ENCODE results near the gene BPIFB6.

DNA sequence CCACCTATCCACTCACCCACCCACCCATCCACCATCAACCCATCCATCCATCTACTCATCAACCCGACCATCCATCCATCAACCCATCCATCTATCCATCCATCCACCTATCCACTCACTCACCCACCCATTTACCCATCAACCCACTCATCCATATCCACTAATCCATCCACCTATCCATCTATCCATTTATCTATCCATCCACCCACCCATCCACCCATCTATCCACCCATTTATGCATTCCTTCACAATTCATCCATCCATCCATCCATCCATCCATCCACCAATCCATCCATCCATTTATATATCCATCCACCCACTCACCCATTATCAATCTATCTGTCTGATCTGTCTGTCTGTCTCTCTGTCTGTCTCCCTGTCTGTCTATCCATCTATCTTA lies 62.1 kb downstream of the BPIFB6 start:
- no peak for TF ChIP-seq POLR2A (IDR thresholded peaks at IDR 0.05)
- TF ChIP-seq, protein P1, sequence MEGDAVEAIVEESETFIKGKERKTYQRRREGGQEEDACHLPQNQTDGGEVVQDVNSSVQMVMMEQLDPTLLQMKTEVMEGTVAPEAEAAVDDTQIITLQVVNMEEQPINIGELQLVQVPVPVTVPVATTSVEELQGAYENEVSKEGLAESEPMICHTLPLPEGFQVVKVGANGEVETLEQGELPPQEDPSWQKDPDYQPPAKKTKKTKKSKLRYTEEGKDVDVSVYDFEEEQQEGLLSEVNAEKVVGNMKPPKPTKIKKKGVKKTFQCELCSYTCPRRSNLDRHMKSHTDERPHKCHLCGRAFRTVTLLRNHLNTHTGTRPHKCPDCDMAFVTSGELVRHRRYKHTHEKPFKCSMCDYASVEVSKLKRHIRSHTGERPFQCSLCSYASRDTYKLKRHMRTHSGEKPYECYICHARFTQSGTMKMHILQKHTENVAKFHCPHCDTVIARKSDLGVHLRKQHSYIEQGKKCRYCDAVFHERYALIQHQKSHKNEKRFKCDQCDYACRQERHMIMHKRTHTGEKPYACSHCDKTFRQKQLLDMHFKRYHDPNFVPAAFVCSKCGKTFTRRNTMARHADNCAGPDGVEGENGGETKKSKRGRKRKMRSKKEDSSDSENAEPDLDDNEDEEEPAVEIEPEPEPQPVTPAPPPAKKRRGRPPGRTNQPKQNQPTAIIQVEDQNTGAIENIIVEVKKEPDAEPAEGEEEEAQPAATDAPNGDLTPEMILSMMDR (IDR thresholded peaks at IDR 0.05), result no peak
- no peak for TF ChIP-seq POLR2AphosphoS5 (IDR thresholded peaks at IDR 0.05)
